T-helper 1 cell treated with Interleukin-12 subunit alpha and Interleukin-12 subunit beta and Interleukin-4 antibody, amounts not matched to agents 30 μg/mL and 1 μg/mL, for 36 hours (primary cell): Measurements from ENCODE around the gene COX5B.
"Not testable (repeated sequence)": the region's sequence is repeated elsewhere in the genome, so short reads cannot be mapped to it uniquely, and the experiment has no call there.

ENCODE experiments used
- H3K27ac Mint-ChIP-seq: one replicate; pipeline ENCODE4 v1.8.0; 2021; ENCODE audit warnings: mild to moderate bottlenecking, mixed read lengths
- H3K27me3 Mint-ChIP-seq: one replicate; pipeline ENCODE4 v1.8.0; 2021; ENCODE audit warnings: low read depth, mixed read lengths
- H3K36me3 Mint-ChIP-seq: one replicate; pipeline ENCODE4 v1.8.0; 2021; ENCODE audit warnings: low read depth, mixed read lengths
- H3K4me1 Mint-ChIP-seq: one replicate; pipeline ENCODE4 v1.8.0; 2021; ENCODE audit warnings: low read depth, mixed read lengths
- H3K4me3 Mint-ChIP-seq: one replicate; pipeline ENCODE4 v1.8.0; 2021; ENCODE audit warnings: mild to moderate bottlenecking, moderate library complexity, mixed read lengths
- H3K9me3 Mint-ChIP-seq: one replicate; pipeline ENCODE4 v1.8.0; 2021; ENCODE audit warnings: mixed read lengths

COX5B gene

GRCh38 chr2:97673915-97674283, 28.0 kb downstream of the COX5B start:
- Mint-ChIP-seq H3K4me3 (no peak overlapping the region), H3K36me3 (peaks cover 5% of the 10 kb centered on the region), H3K27ac (peak overlapping the region; percentile 83), H3K27me3 (no peaks in the 10 kb centered on the region), H3K9me3 (no peaks in the 10 kb centered on the region), H3K4me1 (peaks cover 19% of the 10 kb centered on the region)

GRCh38 chr2:97675430-97676113, 29.7 kb downstream of the COX5B start:
- H3K27me3 Mint-ChIP-seq, result no peaks in the 10 kb centered on the region
- peaks cover 19% of the 10 kb centered on the region for H3K4me1 Mint-ChIP-seq
- no peaks in the 10 kb centered on the region for H3K9me3 Mint-ChIP-seq
- H3K36me3 Mint-ChIP-seq, result peaks cover 5% of the 10 kb centered on the region
- H3K4me3 Mint-ChIP-seq, result no peak overlapping the region
- no peak overlapping the region for H3K27ac Mint-ChIP-seq

DNA sequence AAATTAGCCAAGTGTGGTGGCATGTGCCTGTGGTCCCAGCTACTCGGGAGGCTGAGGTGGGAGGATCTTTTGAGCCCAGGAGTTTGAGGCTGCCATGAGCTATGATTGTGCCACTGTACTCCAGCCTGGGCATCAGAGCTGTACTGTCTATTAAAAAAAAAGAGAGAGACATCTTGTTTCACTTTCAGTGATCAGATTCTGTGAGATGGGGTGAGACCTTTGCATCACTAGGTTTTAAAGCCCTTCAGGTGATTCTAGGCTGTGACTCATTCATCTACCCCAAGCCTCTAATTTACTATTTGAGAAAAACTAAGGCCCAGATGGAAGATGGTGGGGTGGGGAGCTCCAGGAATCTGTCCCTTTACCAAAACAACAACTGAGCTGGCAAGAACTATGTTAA, 30.8 kb downstream of the COX5B start:
- Mint-ChIP-seq H3K27ac (no peak overlapping the region), H3K4me1 (peaks cover 19% of the 10 kb centered on the region), H3K4me3 (no peak overlapping the region), H3K36me3 (peaks cover 5% of the 10 kb centered on the region), H3K27me3 (no peaks in the 10 kb centered on the region), H3K9me3 (no peaks in the 10 kb centered on the region)

GRCh38 chr2:97677480-97677879, 31.6 kb downstream of the COX5B start:
- Mint-ChIP-seq H3K9me3 (no peaks in the 10 kb centered on the region), H3K4me3 (no peak overlapping the region), H3K4me1 (peaks cover 19% of the 10 kb centered on the region), H3K27me3 (no peaks in the 10 kb centered on the region), H3K27ac (no peak overlapping the region), H3K36me3 (peaks cover 5% of the 10 kb centered on the region)

- Mint-ChIP-seq H3K27me3 (no peaks in the 10 kb centered on the region), H3K27ac (no peak overlapping the region), H3K9me3 (no peaks in the 10 kb centered on the region), H3K4me1 (peaks cover 15% of the 10 kb centered on the region), H3K4me3 (no peak overlapping the region), H3K36me3 (peaks cover 5% of the 10 kb centered on the region)
Observed at GRCh38 chr2:97678298-97678697, 32.4 kb downstream of the COX5B start.

- not testable (repeated sequence) for H3K27me3 Mint-ChIP-seq, H3K9me3 Mint-ChIP-seq, H3K4me3 Mint-ChIP-seq, H3K27ac Mint-ChIP-seq, H3K4me1 Mint-ChIP-seq, H3K36me3 Mint-ChIP-seq
Observed at GRCh38 chr2:97687235-97687634, 41.4 kb downstream of the COX5B start.

DNA sequence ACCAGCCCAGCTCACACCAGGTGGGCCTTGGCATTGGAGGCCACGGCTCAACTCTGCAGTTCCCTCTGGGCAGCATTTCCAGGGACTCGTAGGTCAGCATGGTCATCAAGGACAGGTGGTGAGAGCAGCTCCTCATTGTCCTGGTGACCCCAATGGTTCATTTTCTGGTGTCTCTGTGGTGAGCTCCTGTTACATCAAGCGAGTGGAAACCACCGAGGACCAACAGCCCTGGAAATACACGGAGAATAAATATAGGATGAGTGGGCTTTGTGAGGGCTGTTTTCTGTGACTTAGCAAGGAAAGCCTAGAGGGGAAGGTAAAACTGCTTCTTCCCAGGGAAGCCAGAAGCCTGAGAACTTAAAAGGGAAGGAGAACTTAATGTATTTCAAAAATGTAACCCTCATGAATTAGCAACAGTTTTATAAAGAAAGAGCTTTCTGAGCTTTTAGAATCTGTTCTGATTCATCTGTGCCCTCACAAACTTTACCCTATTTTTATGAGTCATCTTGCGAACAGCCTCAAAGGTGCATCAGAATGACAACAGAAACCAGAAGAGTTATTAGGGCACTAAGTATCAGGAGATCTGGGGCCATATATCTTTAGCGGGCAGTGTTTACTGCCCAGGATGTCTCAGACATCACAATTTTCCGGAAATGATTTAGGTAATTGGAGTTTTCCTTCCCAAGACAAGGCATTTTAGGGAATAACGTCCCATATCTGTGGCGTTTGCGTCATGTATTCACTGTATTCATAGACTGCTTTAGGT, 42.4 kb downstream of the COX5B start:
- Mint-ChIP-seq H3K27ac (peak overlapping the region; percentile 15), H3K4me1 (peaks cover 9% of the 10 kb centered on the region), H3K36me3 (no peaks in the 10 kb centered on the region), H3K9me3 (no peaks in the 10 kb centered on the region), H3K27me3 (no peaks in the 10 kb centered on the region), H3K4me3 (no peak overlapping the region)

GRCh38 chr2:97691166-97691565, 45.3 kb downstream of the COX5B start:
- H3K36me3 Mint-ChIP-seq, result no peaks in the 10 kb centered on the region
- H3K27me3 Mint-ChIP-seq, result no peaks in the 10 kb centered on the region
- no peaks in the 10 kb centered on the region for H3K9me3 Mint-ChIP-seq
- peaks cover 9% of the 10 kb centered on the region for H3K4me1 Mint-ChIP-seq
- no peak overlapping the region for H3K4me3 Mint-ChIP-seq
- no peak overlapping the region for H3K27ac Mint-ChIP-seq

DNA sequence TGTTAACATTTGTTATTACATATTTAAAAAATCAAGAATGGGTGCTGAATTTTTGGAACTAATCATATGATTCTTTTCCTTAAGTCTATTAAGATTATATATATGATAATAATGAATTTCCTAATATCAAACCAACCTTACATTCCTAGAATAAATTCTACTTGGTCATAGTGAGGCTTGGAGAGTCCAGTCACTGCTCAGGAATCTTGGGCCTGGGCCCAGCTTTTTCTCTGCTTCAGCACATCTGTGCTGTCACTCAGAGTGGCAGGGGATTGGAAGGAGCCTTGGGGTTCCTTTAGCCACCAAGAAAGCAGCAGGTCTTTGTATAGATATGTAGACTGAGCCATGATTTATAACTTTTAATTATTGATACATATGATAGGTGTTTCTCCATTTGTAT, 47.6 kb downstream of the COX5B start:
- no peaks in the 10 kb centered on the region for H3K9me3 Mint-ChIP-seq
- H3K4me3 Mint-ChIP-seq, result no peak overlapping the region
- H3K36me3 Mint-ChIP-seq, result no peaks in the 10 kb centered on the region

DNA sequence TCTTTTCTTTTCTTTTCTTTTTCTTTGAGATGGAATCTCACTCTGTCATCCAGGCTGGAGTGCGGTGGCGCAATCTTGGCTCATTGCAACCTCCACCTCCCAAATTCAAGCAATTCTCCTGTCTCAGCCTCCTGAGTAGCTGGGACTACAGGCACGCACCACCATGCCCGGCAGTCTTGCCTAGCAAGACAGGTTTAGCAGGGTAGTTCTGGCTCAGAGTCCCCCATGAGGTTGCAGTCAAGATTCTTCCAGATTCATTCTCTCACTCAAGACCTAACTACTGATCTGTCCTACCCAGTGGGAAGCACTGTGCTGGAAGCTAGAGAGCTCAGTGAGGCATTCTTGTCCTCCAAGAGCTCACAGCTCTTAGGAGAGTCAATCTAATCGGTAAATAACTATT, 49.9 kb downstream of the COX5B start:
- H3K27ac Mint-ChIP-seq, result no peak overlapping the region
- H3K9me3 Mint-ChIP-seq, result no peaks in the 10 kb centered on the region
- no peak overlapping the region for H3K4me3 Mint-ChIP-seq
- peaks cover 5% of the 10 kb centered on the region for H3K27me3 Mint-ChIP-seq
- H3K4me1 Mint-ChIP-seq, result peaks cover 10% of the 10 kb centered on the region
- no peaks in the 10 kb centered on the region for H3K36me3 Mint-ChIP-seq

More for the DNA sequence above, 47.6 kb downstream of the COX5B start:
- H3K27me3 Mint-ChIP-seq, result peaks cover 5% of the 10 kb centered on the region
- H3K27ac Mint-ChIP-seq, result no peak overlapping the region
- H3K4me1 Mint-ChIP-seq, result peaks cover 8% of the 10 kb centered on the region

DNA sequence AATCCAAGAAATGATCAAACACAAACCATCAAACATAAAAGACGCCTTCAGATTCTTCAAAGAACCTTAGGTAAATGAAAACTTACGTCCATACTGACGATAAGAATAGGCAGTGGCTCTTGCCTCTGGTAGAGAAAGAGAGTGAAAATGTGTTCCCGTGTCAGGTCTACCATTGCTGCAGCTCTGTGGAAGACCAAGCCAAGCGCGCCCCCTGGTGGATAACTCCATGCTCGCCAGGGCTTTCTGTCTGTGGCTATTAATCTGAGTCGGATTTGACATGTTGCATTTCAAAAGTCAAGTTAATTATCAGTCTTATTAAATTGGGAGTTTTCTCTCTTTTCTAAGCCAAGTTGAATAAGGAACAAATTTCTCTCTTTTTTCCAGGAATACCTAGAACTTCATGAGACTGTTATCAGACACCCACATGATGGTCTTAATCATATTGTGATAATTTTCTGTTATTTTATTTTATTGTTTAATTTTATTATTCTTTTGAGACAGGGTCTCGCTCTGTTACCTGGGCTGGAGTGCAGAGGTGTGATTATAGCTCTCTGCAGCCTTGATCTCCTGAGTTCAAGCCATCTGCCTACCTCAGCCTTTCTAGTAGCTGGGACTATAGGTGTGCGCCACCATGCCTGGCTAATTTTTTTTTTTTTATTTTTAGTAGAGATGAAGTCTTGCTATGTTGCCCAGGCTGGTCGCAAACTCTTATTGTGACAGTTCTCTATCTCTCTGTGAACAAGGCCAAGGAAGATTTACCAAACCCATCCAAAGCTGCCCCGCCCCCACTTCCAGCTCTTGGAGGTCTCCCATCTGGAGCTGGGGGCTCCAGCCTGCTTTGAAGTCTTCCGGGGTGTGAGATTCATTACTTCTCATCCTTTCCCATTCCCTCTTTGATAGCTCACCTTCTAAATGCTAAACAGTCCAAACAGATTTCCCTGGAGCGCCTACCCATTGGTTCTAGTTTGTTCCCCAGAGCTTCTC, 51.7 kb downstream of the COX5B start:
- peaks cover 6% of the 10 kb centered on the region for H3K27me3 Mint-ChIP-seq
- H3K36me3 Mint-ChIP-seq, result no peaks in the 10 kb centered on the region
- no peak overlapping the region for H3K4me3 Mint-ChIP-seq
- peaks cover 10% of the 10 kb centered on the region for H3K4me1 Mint-ChIP-seq
- no peak overlapping the region for H3K27ac Mint-ChIP-seq
- H3K9me3 Mint-ChIP-seq, result no peaks in the 10 kb centered on the region
